ENCODE results near the gene ADAMTS12. TPM values are rescaled to one million over a fixed set of nuclear protein-coding genes. Genes with fewer than 3 reads are reported as not detected.

Gene ADAMTS12
- total and polyA plus RNA-seq, 10 of the 15 experiments (the other 5 are each of a cell fraction or from before 2014, with no cell fraction given), result 0.11 to 35.8 (median 20.7) TPM

- Histone ChIP-seq H3K4me3 (no peak overlapping the region), H3K27ac (ENCODE audit: control insufficient read depth, insufficient read depth) (no peak overlapping the region), H3K4me2 (ENCODE audit: control insufficient read depth, insufficient read depth) (no peak overlapping the region), H3K9ac (ENCODE audit: control insufficient read depth, insufficient read depth, low read length) (no peak overlapping the region), H3K79me2 (ENCODE audit: control insufficient read depth, insufficient read depth, low read length) (no peaks in the 10 kb centered on the region), H3K27me3 (replicated peaks in 1 of 2; ENCODE audit: control insufficient read depth in 2 of 2, insufficient read depth in 2 of 2, low read length in 1 of 2) (no peaks in the 10 kb centered on the region), H2AFZ (ENCODE audit: control insufficient read depth, low read depth, low read length) (no peak overlapping the region), H3K9me3 (replicated peaks; ENCODE audit: control insufficient read depth, insufficient read depth, low read length) (no peaks in the 10 kb centered on the region), H3K36me3 (ENCODE audit: control insufficient read depth in 2 of 2, insufficient read depth in 2 of 2, low read length in 1 of 2) (no peaks in the 10 kb centered on the region), H3K4me1 (ENCODE audit: control insufficient read depth, insufficient read depth, low read length) (no peaks in the 10 kb centered on the region), H4K20me1 (ENCODE audit: control insufficient read depth, insufficient read depth) (no peaks in the 10 kb centered on the region)
- FAIRE-seq, result no peak
- BruUV-seq (replicated peaks), result no TSS peak
- no peak for TF ChIP-seq SP1 (IDR thresholded peaks at IDR 0.05; ENCODE audit: low read depth, low read length)
- no peak for TF ChIP-seq BHLHE40 (IDR thresholded peaks at IDR 0.05; ENCODE audit: borderline replicate concordance in 1 of 2, low read depth in 2 of 2, low read length in 1 of 2)
- TF ChIP-seq TARDBP (IDR thresholded peaks at IDR 0.05; ENCODE audit: borderline replicate concordance), result no peak
- no peak for TF ChIP-seq IRF4 (IDR thresholded peaks at IDR 0.05; ENCODE audit: low read depth, low read length)
- TF ChIP-seq ASH2L (IDR thresholded peaks at IDR 0.05; ENCODE audit: borderline replicate concordance, low read depth), result no peak
- TF ChIP-seq TCF3 (IDR thresholded peaks at IDR 0.05; ENCODE audit: borderline replicate concordance, insufficient read depth, low read depth, low read length), result no peak
- no peak for TF ChIP-seq BRCA1 (IDR thresholded peaks at IDR 0.05; ENCODE audit: low read depth, low read length)
- TF ChIP-seq CBFB (IDR thresholded peaks at IDR 0.05; ENCODE audit: low read depth), result no peak
- TF ChIP-seq CTCF (IDR thresholded peaks at IDR 0.05 in 2 of 3, conservative IDR thresholded peaks at IDR 0.05 in 1 of 3; ENCODE audit: control insufficient read depth in 2 of 3, extremely low read depth in 1 of 3, insufficient read depth in 1 of 3, low read depth in 3 of 3, low read length in 3 of 3), result no peak
- no peak for TF ChIP-seq BACH1 (IDR thresholded peaks at IDR 0.05; ENCODE audit: borderline replicate concordance)
- TF ChIP-seq EGR1 (IDR thresholded peaks at IDR 0.05; ENCODE audit: borderline replicate concordance in 1 of 2, low read depth in 2 of 2, low read length in 2 of 2), result no peak
- TF ChIP-seq ZBTB11 (CRISPR knock-in tag; IDR thresholded peaks at IDR 0.05), result no peak
- no peak for TF ChIP-seq BCL3 (IDR thresholded peaks at IDR 0.05; ENCODE audit: borderline replicate concordance, insufficient read depth, low read depth, low read length, poor library complexity, severe bottlenecking)
- TF ChIP-seq IKZF1 (conservative IDR thresholded peaks at IDR 0.05), result no peak
- TF ChIP-seq NFYB (IDR thresholded peaks at IDR 0.05; ENCODE audit: insufficient read depth, low read depth, low read length), result no peak
- no peak for TF ChIP-seq MYC (IDR thresholded peaks at IDR 0.05; ENCODE audit: insufficient read depth, insufficient read length, insufficient replicate concordance, low read length, severe bottlenecking)
- ChIA-PET SMC1A (ENCODE audit: uncharacterized antibody, unreplicated experiment) (interaction anchor here (0.7 to 2.2 kb wide), 3 partner anchors 9 to 90 kb away, joined by 3 to 7 read pairs (median 3); no protein-coding TSS in a partner anchor), POLR2A (no interaction called here), RAD21 (ENCODE audit: unreplicated experiment) (interaction anchor here (2.1 kb wide), 1 partner anchor 200 kb away, joined by 6 read pairs; no protein-coding TSS in a partner anchor), CTCF (interaction anchor here (1.2 to 1.8 kb wide), 4 partner anchors 10 to 206 kb away, joined by 3 to 8 read pairs (median 4); no protein-coding TSS in a partner anchor)
- in situ Hi-C loops (cut with MboI) (no loop called here), intact Hi-C loops (cut with micrococcal nuclease; ENCODE audit: unreplicated experiment) (no loop called here)
- DNase-seq (ENCODE audit: low read depth, low spot score), result no peak
- ATAC-seq, result no peak
- 31% methylated on average over 3 of the region's 3 CpGs for WGBS (ENCODE audit: insufficient coverage, insufficient replicate concordance, low lambda C conversion rate, missing lambda C conversion rate)
Measured at GRCh38 chr5:33734537-33734936, 157.3 kb downstream of the ADAMTS12 start.
